HUDEP-2 (cell line): ENCODE measurements around the gene ANKRD31.

ENCODE experiments used
- DNase-seq, 76 experiments: peaks; one replicate each; lab custom pipeline; 2025; ENCODE audit not compliant: unreplicated experiment in 76 of 76; lab: John Stamatoyannopoulos, UW

Gene ANKRD31

GRCh38 chr5:75043633-75044264 lies 192.9 kb downstream of the ANKRD31 start:
- no peak for DNase-seq

- DNase-seq = no peak
Measured at GRCh38 chr5:75042522-75042921, 194.2 kb downstream of the ANKRD31 start.

- no peak for DNase-seq
Measured at GRCh38 chr5:75040973-75041372, 195.7 kb downstream of the ANKRD31 start.

- DNase-seq = no peak
Measured at GRCh38 chr5:75037106-75037505, 199.6 kb downstream of the ANKRD31 start.

- DNase-seq = no peak
Measured at GRCh38 chr5:75034137-75034739, 202.4 kb downstream of the ANKRD31 start.

GRCh38 chr5:75031366-75031765 lies 205.3 kb downstream of the ANKRD31 start:
- DNase-seq = no peak

- no peak for DNase-seq
Measured at GRCh38 chr5:75028090-75028489, 208.6 kb downstream of the ANKRD31 start.

GRCh38 chr5:75023368-75024159 lies 213.1 kb downstream of the ANKRD31 start:
- no peak for DNase-seq

- no peak for DNase-seq
Measured at GRCh38 chr5:75021800-75022199, 214.9 kb downstream of the ANKRD31 start.

GRCh38 chr5:75021219-75021618 lies 215.5 kb downstream of the ANKRD31 start:
- no peak for DNase-seq

- DNase-seq = no peak
Measured at GRCh38 chr5:75020016-75020656, 216.5 kb downstream of the ANKRD31 start.

GRCh38 chr5:75018805-75019587 lies 217.7 kb downstream of the ANKRD31 start:
- no peak for DNase-seq
